Activated T-helper 1 cell treated with Interleukin-2 at 50 U/mL for 16 hours (primary cell): ENCODE data around the gene SCTR.

ENCODE experiments used
- DNase-seq: peaks from one replicate; pipeline ENCODE4 v3.0.0-alpha.2; 2020; ENCODE audit warnings: low read depth

The SCTR gene

GRCh38 chr2:119487434-119488244 lies 36.6 kb downstream of the SCTR start:
- no peak for DNase-seq

GRCh38 chr2:119486886-119487285 lies 37.4 kb downstream of the SCTR start:
- DNase-seq: no peak

GRCh38 chr2:119486196-119486827 lies 38.0 kb downstream of the SCTR start:
- no peak for DNase-seq

GRCh38 chr2:119485336-119486110 lies 38.8 kb downstream of the SCTR start:
- DNase-seq: no peak

- DNase-seq: no peak
These were observed 39.4 kb downstream of the SCTR start for GRCh38 chr2:119484834-119485233.

- DNase-seq: no peak
These were observed 40.2 kb downstream of the SCTR start for GRCh38 chr2:119483896-119484718.

GRCh38 chr2:119483395-119483753 lies 40.9 kb downstream of the SCTR start:
- no peak for DNase-seq

- DNase-seq: no peak
These were observed 41.5 kb downstream of the SCTR start for GRCh38 chr2:119482481-119483394.

- DNase-seq: no peak
These were observed 42.5 kb downstream of the SCTR start for GRCh38 chr2:119481501-119482455.

GRCh38 chr2:119480718-119481142 lies 43.6 kb downstream of the SCTR start:
- DNase-seq: no peak

- DNase-seq: no peak
These were observed 44.1 kb downstream of the SCTR start for GRCh38 chr2:119480184-119480583.

GRCh38 chr2:119478978-119479295 lies 45.3 kb downstream of the SCTR start:
- no peak for DNase-seq

- DNase-seq: no peak
These were observed 45.9 kb downstream of the SCTR start for GRCh38 chr2:119478188-119478977.

- DNase-seq: no peak
These were observed 47.2 kb downstream of the SCTR start for GRCh38 chr2:119477113-119477505.

- DNase-seq: no peak
These were observed 47.8 kb downstream of the SCTR start for GRCh38 chr2:119476301-119477112.

GRCh38 chr2:119475857-119476244 lies 48.4 kb downstream of the SCTR start:
- no peak for DNase-seq

- DNase-seq: no peak
These were observed 48.9 kb downstream of the SCTR start for GRCh38 chr2:119475225-119475856.
